ENCODE data around the gene PCDHGB7. TPM values are rescaled to one million over a fixed set of nuclear protein-coding genes. Genes with fewer than 3 reads are reported as not detected.
A peak's percentile ranks its signal among the peaks of the same experiment; 100 is the strongest.

PCDHGB7 gene
- total and polyA plus RNA-seq, 2 experiments from 2014 or later, result 13.2 to 14.2 TPM

DNA sequence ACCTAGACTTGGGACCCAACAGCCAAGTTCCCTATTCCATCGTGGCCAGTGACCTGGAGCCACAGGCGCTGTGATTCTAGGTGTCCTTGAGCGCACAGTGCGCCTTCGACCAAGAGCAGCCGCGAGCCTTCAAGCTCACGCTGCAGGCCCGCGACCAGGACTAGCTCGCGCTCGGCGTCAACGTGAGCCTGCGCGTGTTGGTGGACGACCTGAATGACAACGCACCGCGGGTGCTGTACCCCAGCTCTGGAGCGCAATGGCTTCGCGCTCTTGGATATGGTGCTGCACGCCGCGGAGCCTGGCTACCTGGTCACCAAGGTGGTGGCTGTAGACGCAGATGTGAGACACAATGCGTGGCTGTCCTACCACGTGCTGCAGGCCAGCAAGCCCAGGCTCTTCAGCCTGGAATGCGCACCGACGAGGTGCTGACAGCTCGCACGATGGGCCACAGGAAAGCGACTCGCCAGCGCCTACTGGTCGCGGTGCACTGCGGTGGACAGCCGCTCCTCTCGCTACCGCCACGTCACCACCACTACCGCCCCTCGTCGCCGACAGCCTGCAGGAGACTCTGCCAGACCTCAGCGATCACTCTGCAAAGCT, 24.2 kb downstream of the PCDHGB7 start:
- Histone ChIP-seq H3K9ac (no peak overlapping the region), H3K36me3 (ENCODE audit: low read depth) (no peaks in the 10 kb centered on the region), H3K4me3 (no peak overlapping the region), H3K79me2 (ENCODE audit: insufficient read depth) (peaks cover 81% of the 10 kb centered on the region), H3K27me3 (replicated peaks; ENCODE audit: insufficient read depth) (no peaks in the 10 kb centered on the region), H3F3A (ENCODE audit: insufficient read depth) (peaks cover 12% of the 10 kb centered on the region; the same call in 1 of the 2 replicates), H3K9me3 (ENCODE audit: low read depth) (no peaks in the 10 kb centered on the region), H4K20me1 (ENCODE audit: insufficient read depth) (no peaks in the 10 kb centered on the region), H2AFZ (no peak overlapping the region), H3K4me2 (ENCODE audit: unreplicated experiment) (no peak overlapping the region), H3K4me1 (ENCODE audit: insufficient read depth) (peaks cover 18% of the 10 kb centered on the region), H3K9me2 (ENCODE audit: insufficient read depth) (no peaks in the 10 kb centered on the region), H3K27ac (no peak overlapping the region)
- TF ChIP-seq EZH2 (IDR thresholded peaks at IDR 0.05; ENCODE audit: insufficient read depth, poor library complexity, severe bottlenecking) (no peak), EZH2phosphoT487 (IDR thresholded peaks at IDR 0.05; ENCODE audit: insufficient read depth, low read depth) (no peak)
- no peak for DNase-seq
- whole genome bisulfite sequencing, 2 experiments (ENCODE audit: low coverage in 1 of 2, low lambda C conversion rate in 2 of 2, missing lambda C conversion rate in 2 of 2), result 56 to 58% methylated on average over 50 of the region's 50 CpGs
- in situ Hi-C loops (cut with MboI), result no loop called here

DNA sequence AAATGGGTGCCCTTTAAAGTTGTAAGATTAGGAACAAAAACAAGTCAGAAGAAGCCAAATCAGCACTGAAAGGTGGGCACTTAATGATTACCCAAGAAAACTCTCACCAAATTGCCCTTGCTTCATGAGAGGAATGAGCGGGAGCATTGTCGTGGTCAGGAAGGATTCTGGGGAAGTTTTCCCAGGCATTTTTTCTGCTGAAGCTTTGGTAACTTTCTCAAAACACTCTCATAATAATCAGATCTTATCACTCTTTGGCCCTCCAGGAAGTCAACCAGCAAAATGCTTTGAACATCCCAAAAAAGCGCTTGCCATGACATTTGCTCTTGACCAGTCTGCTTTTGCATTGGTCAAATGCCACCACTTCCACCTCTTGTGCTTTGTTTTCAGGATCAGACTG, 47.9 kb downstream of the PCDHGB7 start:
- H3K9me3 ChIP-seq (ENCODE audit: low read depth), result no peaks in the 10 kb centered on the region
- H3F3A ChIP-seq (ENCODE audit: insufficient read depth), result no peaks in the 10 kb centered on the region
- H3K79me2 ChIP-seq (ENCODE audit: insufficient read depth), result peaks cover 56% of the 10 kb centered on the region
- in situ Hi-C loops (cut with MboI), result no loop called here
- no peak for TF ChIP-seq EZH2phosphoT487 (IDR thresholded peaks at IDR 0.05; ENCODE audit: insufficient read depth, low read depth)
- no peak for TF ChIP-seq EZH2 (IDR thresholded peaks at IDR 0.05; ENCODE audit: insufficient read depth, poor library complexity, severe bottlenecking)
- H3K4me1 ChIP-seq (ENCODE audit: insufficient read depth), result no peaks in the 10 kb centered on the region
- no peak overlapping the region for H3K27ac ChIP-seq
- 93 to 100% methylated on average over 3 of the region's 3 CpGs for WGBS, 2 experiments (ENCODE audit: low coverage in 1 of 2, low lambda C conversion rate in 2 of 2, missing lambda C conversion rate in 2 of 2)
- no peak overlapping the region for H3K4me2 ChIP-seq (ENCODE audit: unreplicated experiment)
- H4K20me1 ChIP-seq (ENCODE audit: insufficient read depth), result no peaks in the 10 kb centered on the region
- H3K9me2 ChIP-seq (ENCODE audit: insufficient read depth), result no peaks in the 10 kb centered on the region
- H3K4me3 ChIP-seq, result no peak overlapping the region
- H3K9ac ChIP-seq, result no peak overlapping the region
- DNase-seq, result peak; percentile 24
- no peak overlapping the region for H2AFZ ChIP-seq
- no peaks in the 10 kb centered on the region for H3K36me3 ChIP-seq (ENCODE audit: low read depth)
- H3K27me3 ChIP-seq (replicated peaks; ENCODE audit: insufficient read depth), result no peaks in the 10 kb centered on the region

Other genes with a start within 250 kb of the PCDHGB7 start
Only the 30 nearest of the 37 such genes appear.
- gene PCDHB11, start 218.1 kb upstream of the PCDHGB7 start, total RNA-seq (2014; rRNA removed; shearing (Covaris generic)), result 0.38 and 1.2 TPM in 2 replicates
- gene PCDHB11, start 218.1 kb upstream of the PCDHGB7 start, polyA plus RNA-seq (2016; fragmentation: Nextera tagmentation; extraction: Ambion mirVana), result 1.1 TPM in 2 replicates
- 0.43 and 2.9 TPM in 2 replicates for gene PCDHB12, start 209.0 kb upstream of the PCDHGB7 start, total RNA-seq (2014; rRNA removed; shearing (Covaris generic))
- gene PCDHB12, start 209.0 kb upstream of the PCDHGB7 start, polyA plus RNA-seq (2016; fragmentation: Nextera tagmentation; extraction: Ambion mirVana), result 0.48 and 0.53 TPM in 2 replicates
- gene PCDHB13, start 203.8 kb upstream of the PCDHGB7 start, total RNA-seq (2014; rRNA removed; shearing (Covaris generic)), result 2.8 and 3.3 TPM in 2 replicates
- gene PCDHB13, start 203.8 kb upstream of the PCDHGB7 start, polyA plus RNA-seq (2016; fragmentation: Nextera tagmentation; extraction: Ambion mirVana), result 1.6 and 2.0 TPM in 2 replicates
- 2.1 and 4.3 TPM in 2 replicates for gene PCDHB14, start 194.3 kb upstream of the PCDHGB7 start, total RNA-seq (2014; rRNA removed; shearing (Covaris generic))
- 1.7 and 2.1 TPM in 2 replicates for gene PCDHB14, start 194.3 kb upstream of the PCDHGB7 start, polyA plus RNA-seq (2016; fragmentation: Nextera tagmentation; extraction: Ambion mirVana)
- gene PCDHB15, start 172.3 kb upstream of the PCDHGB7 start, total RNA-seq (2014; rRNA removed; shearing (Covaris generic)), result 2.7 and 2.8 TPM in 2 replicates
- gene PCDHB15, start 172.3 kb upstream of the PCDHGB7 start, polyA plus RNA-seq (2016; fragmentation: Nextera tagmentation; extraction: Ambion mirVana), result 1.5 and 1.9 TPM in 2 replicates
- not detected in 2 replicates for gene SLC25A2, start 113.6 kb upstream of the PCDHGB7 start, total RNA-seq (2014; rRNA removed; shearing (Covaris generic))
- not detected in 2 replicates for gene SLC25A2, start 113.6 kb upstream of the PCDHGB7 start, polyA plus RNA-seq (2016; fragmentation: Nextera tagmentation; extraction: Ambion mirVana)
- gene TAF7, start 96.9 kb upstream of the PCDHGB7 start, total RNA-seq (2014; rRNA removed; shearing (Covaris generic)), result 65.0 and 65.9 TPM in 2 replicates
- gene TAF7, start 96.9 kb upstream of the PCDHGB7 start, polyA plus RNA-seq (2016; fragmentation: Nextera tagmentation; extraction: Ambion mirVana), result 104 and 114 TPM in 2 replicates
- gene PCDHGA1, start 87.2 kb upstream of the PCDHGB7 start, total RNA-seq (2014; rRNA removed; shearing (Covaris generic)), result 0.38 and 1.8 TPM in 2 replicates
- gene PCDHGA1, start 87.2 kb upstream of the PCDHGB7 start, polyA plus RNA-seq (2016; fragmentation: Nextera tagmentation; extraction: Ambion mirVana), result 0.63 and 0.72 TPM in 2 replicates
- gene PCDHGA2, start 78.9 kb upstream of the PCDHGB7 start, total RNA-seq (2014; rRNA removed; shearing (Covaris generic)), result 6.3 and 7.3 TPM in 2 replicates
- 4.3 and 5.3 TPM in 2 replicates for gene PCDHGA2, start 78.9 kb upstream of the PCDHGB7 start, polyA plus RNA-seq (2016; fragmentation: Nextera tagmentation; extraction: Ambion mirVana)
- gene PCDHGA3, start 73.8 kb upstream of the PCDHGB7 start, total RNA-seq (2014; rRNA removed; shearing (Covaris generic)), result 7.5 and 7.6 TPM in 2 replicates
- 4.0 and 5.4 TPM in 2 replicates for gene PCDHGA3, start 73.8 kb upstream of the PCDHGB7 start, polyA plus RNA-seq (2016; fragmentation: Nextera tagmentation; extraction: Ambion mirVana)
- gene PCDHGB1, start 67.6 kb upstream of the PCDHGB7 start, total RNA-seq (2014; rRNA removed; shearing (Covaris generic)), result 0.25 and 0.86 TPM in 2 replicates
- gene PCDHGB1, start 67.6 kb upstream of the PCDHGB7 start, polyA plus RNA-seq (2016; fragmentation: Nextera tagmentation; extraction: Ambion mirVana), result 0.16 and 0.19 TPM in 2 replicates
- gene PCDHGA4, start 62.7 kb upstream of the PCDHGB7 start, total RNA-seq (2014; rRNA removed; shearing (Covaris generic)), result 10.8 and 13.9 TPM in 2 replicates
- 8.1 and 8.6 TPM in 2 replicates for gene PCDHGA4, start 62.7 kb upstream of the PCDHGB7 start, polyA plus RNA-seq (2016; fragmentation: Nextera tagmentation; extraction: Ambion mirVana)
- gene PCDHGB2, start 57.7 kb upstream of the PCDHGB7 start, total RNA-seq (2014; rRNA removed; shearing (Covaris generic)), result 2.2 and 2.5 TPM in 2 replicates
- 0.76 and 0.94 TPM in 2 replicates for gene PCDHGB2, start 57.7 kb upstream of the PCDHGB7 start, polyA plus RNA-seq (2016; fragmentation: Nextera tagmentation; extraction: Ambion mirVana)
- 0.86 and 1.3 TPM in 2 replicates for gene PCDHGA5, start 53.5 kb upstream of the PCDHGB7 start, total RNA-seq (2014; rRNA removed; shearing (Covaris generic))
- 0.24 and 0.35 TPM in 2 replicates for gene PCDHGA5, start 53.5 kb upstream of the PCDHGB7 start, polyA plus RNA-seq (2016; fragmentation: Nextera tagmentation; extraction: Ambion mirVana)
- gene PCDHGB3, start 47.4 kb upstream of the PCDHGB7 start, total RNA-seq (2014; rRNA removed; shearing (Covaris generic)), result 2.8 and 4.0 TPM in 2 replicates
- 0.95 and 1.2 TPM in 2 replicates for gene PCDHGB3, start 47.4 kb upstream of the PCDHGB7 start, polyA plus RNA-seq (2016; fragmentation: Nextera tagmentation; extraction: Ambion mirVana)
- 5.4 and 5.8 TPM in 2 replicates for gene PCDHGA6, start 43.8 kb upstream of the PCDHGB7 start, total RNA-seq (2014; rRNA removed; shearing (Covaris generic))
- gene PCDHGA6, start 43.8 kb upstream of the PCDHGB7 start, polyA plus RNA-seq (2016; fragmentation: Nextera tagmentation; extraction: Ambion mirVana), result 2.1 and 2.6 TPM in 2 replicates
- gene PCDHGA7, start 34.9 kb upstream of the PCDHGB7 start, total RNA-seq (2014; rRNA removed; shearing (Covaris generic)), result 0.43 and 1.6 TPM in 2 replicates
- 0.84 and 1.1 TPM in 2 replicates for gene PCDHGA7, start 34.9 kb upstream of the PCDHGB7 start, polyA plus RNA-seq (2016; fragmentation: Nextera tagmentation; extraction: Ambion mirVana)
- 6.8 and 7.6 TPM in 2 replicates for gene PCDHGB4, start 30.0 kb upstream of the PCDHGB7 start, total RNA-seq (2014; rRNA removed; shearing (Covaris generic))
- 5.0 and 5.6 TPM in 2 replicates for gene PCDHGB4, start 30.0 kb upstream of the PCDHGB7 start, polyA plus RNA-seq (2016; fragmentation: Nextera tagmentation; extraction: Ambion mirVana)
- 0.86 and 1.5 TPM in 2 replicates for gene PCDHGA8, start 25.0 kb upstream of the PCDHGB7 start, total RNA-seq (2014; rRNA removed; shearing (Covaris generic))
- 0.25 and 0.69 TPM in 2 replicates for gene PCDHGA8, start 25.0 kb upstream of the PCDHGB7 start, polyA plus RNA-seq (2016; fragmentation: Nextera tagmentation; extraction: Ambion mirVana)
- gene PCDHGB5, start 19.7 kb upstream of the PCDHGB7 start, total RNA-seq (2014; rRNA removed; shearing (Covaris generic)), result 13.2 and 14.9 TPM in 2 replicates
- 15.0 and 15.7 TPM in 2 replicates for gene PCDHGB5, start 19.7 kb upstream of the PCDHGB7 start, polyA plus RNA-seq (2016; fragmentation: Nextera tagmentation; extraction: Ambion mirVana)
- gene PCDHGA9, start 14.9 kb upstream of the PCDHGB7 start, total RNA-seq (2014; rRNA removed; shearing (Covaris generic)), result 2.6 and 2.9 TPM in 2 replicates
- gene PCDHGA9, start 14.9 kb upstream of the PCDHGB7 start, polyA plus RNA-seq (2016; fragmentation: Nextera tagmentation; extraction: Ambion mirVana), result 0.61 and 0.71 TPM in 2 replicates
- 1.9 and 4.3 TPM in 2 replicates for gene PCDHGB6, start 9.7 kb upstream of the PCDHGB7 start, total RNA-seq (2014; rRNA removed; shearing (Covaris generic))
- gene PCDHGB6, start 9.7 kb upstream of the PCDHGB7 start, polyA plus RNA-seq (2016; fragmentation: Nextera tagmentation; extraction: Ambion mirVana), result 3.0 and 3.2 TPM in 2 replicates
- gene PCDHGA10, start 4.7 kb upstream of the PCDHGB7 start, total RNA-seq (2014; rRNA removed; shearing (Covaris generic)), result 10.4 and 11.1 TPM in 2 replicates
- gene PCDHGA10, start 4.7 kb upstream of the PCDHGB7 start, polyA plus RNA-seq (2016; fragmentation: Nextera tagmentation; extraction: Ambion mirVana), result 4.6 and 5.4 TPM in 2 replicates
- gene PCDHGA11, start 3.4 kb downstream of the PCDHGB7 start, total RNA-seq (2014; rRNA removed; shearing (Covaris generic)), result 21.7 and 25.3 TPM in 2 replicates
- gene PCDHGA11, start 3.4 kb downstream of the PCDHGB7 start, polyA plus RNA-seq (2016; fragmentation: Nextera tagmentation; extraction: Ambion mirVana), result 15.3 and 18.1 TPM in 2 replicates
- gene PCDHGA12, start 12.8 kb downstream of the PCDHGB7 start, total RNA-seq (2014; rRNA removed; shearing (Covaris generic)), result 8.6 and 10.9 TPM in 2 replicates
- 6.7 and 8.5 TPM in 2 replicates for gene PCDHGA12, start 12.8 kb downstream of the PCDHGB7 start, polyA plus RNA-seq (2016; fragmentation: Nextera tagmentation; extraction: Ambion mirVana)
- 44.6 and 53.1 TPM in 2 replicates for gene PCDHGC3, start 58.3 kb downstream of the PCDHGB7 start, total RNA-seq (2014; rRNA removed; shearing (Covaris generic))
- gene PCDHGC3, start 58.3 kb downstream of the PCDHGB7 start, polyA plus RNA-seq (2016; fragmentation: Nextera tagmentation; extraction: Ambion mirVana), result 74.4 and 77.4 TPM in 2 replicates
- 0.38 and 0.54 TPM in 2 replicates for gene PCDHGC4, start 67.4 kb downstream of the PCDHGB7 start, total RNA-seq (2014; rRNA removed; shearing (Covaris generic))
- 0.11 and 0.16 TPM in 2 replicates for gene PCDHGC4, start 67.4 kb downstream of the PCDHGB7 start, polyA plus RNA-seq (2016; fragmentation: Nextera tagmentation; extraction: Ambion mirVana)
- gene PCDHGC5, start 71.4 kb downstream of the PCDHGB7 start, total RNA-seq (2014; rRNA removed; shearing (Covaris generic)), result 2.2 and 3.2 TPM in 2 replicates
- gene PCDHGC5, start 71.4 kb downstream of the PCDHGB7 start, polyA plus RNA-seq (2016; fragmentation: Nextera tagmentation; extraction: Ambion mirVana), result 1.8 and 2.5 TPM in 2 replicates
- 26.0 and 34.5 TPM in 2 replicates for gene DIAPH1, start 201.3 kb downstream of the PCDHGB7 start, total RNA-seq (2014; rRNA removed; shearing (Covaris generic))
- gene DIAPH1, start 201.3 kb downstream of the PCDHGB7 start, polyA plus RNA-seq (2016; fragmentation: Nextera tagmentation; extraction: Ambion mirVana), result 33.7 and 34.4 TPM in 2 replicates
- 43.8 and 53.2 TPM in 2 replicates for gene HDAC3, start 219.2 kb downstream of the PCDHGB7 start, total RNA-seq (2014; rRNA removed; shearing (Covaris generic))
- 59.0 and 62.9 TPM in 2 replicates for gene HDAC3, start 219.2 kb downstream of the PCDHGB7 start, polyA plus RNA-seq (2016; fragmentation: Nextera tagmentation; extraction: Ambion mirVana)